K562 (cell line): Measurements from ENCODE around the gene CAMK2D. TPM values are rescaled to one million over a fixed set of nuclear protein-coding genes. Genes with fewer than 3 reads are reported as not detected.

ENCODE experiments used
- ATAC-seq: fragments of 200-7000 bp; cut with Tn5 transposase; 3 replicates; pipeline ENCODE4 v1.9.1; 2020; ENCODE audit warnings: moderate library complexity
- BruUV-seq: library from RNA; stranded (reverse); fragments of 400-500 nt; replicated peaks from 2 replicates; lab custom pipeline; 2021; lab: Mats Ljungman, UMichigan
- CTCF ChIA-PET: fragments of 300-600 bp; formaldehyde crosslinking; extraction: SDS; loops from one replicate; lab custom pipeline; 2021; ENCODE audit warnings: low intra/inter-chr PET ratio; lab: Yijun Ruan, JAX
- POLR2A ChIA-PET: fragments of 300-600, 350-650 bp; sonication (Branson Sonifier 250); formaldehyde crosslinking; extraction: SDS; loops from one replicate; lab custom pipeline; 2021; ENCODE audit warnings: antibody characterized with exemption, inconsistent platforms; lab: Yijun Ruan, JAX
- DNase-seq, 4 experiments: peaks; one replicate each; pipeline versions ENCODE4 v3.0.0 to v3.0.0-alpha.2; 2011 to 2018; ENCODE audit warnings: low spot score in 3 of 4, mixed read lengths in 3 of 4; ENCODE audit errors: extremely low read depth in 1 of 4
- FAIRE-seq: peaks from 2 replicates; lab custom pipeline; 2011; peaks lifted over from hg19 to GRCh38; lab: Jason Lieb, UNC
- H2AFZ ChIP-seq: 2 replicates; pipeline ENCODE4 v1.6.0; 2011; ENCODE audit warnings: low read depth, low read length, control low read depth, inconsistent platforms
- H3K27ac ChIP-seq: fragments of 200-600 bp; 3 replicates; pipeline ENCODE4 v1.8.0; 2011; ENCODE audit warnings: low read depth, mild to moderate bottlenecking, control low read depth, inconsistent platforms, low read length, moderate library complexity, mixed read lengths; ENCODE audit errors: extremely low read depth
- H3K27me3 ChIP-seq, 2 experiments: fragments of 300-600 bp in 1 of 2; 2 replicates in 1 of 2; 3 replicates in 1 of 2; pipeline versions ENCODE4 v1.6.0 to v1.8.0; 2011; ENCODE audit warnings: inconsistent platforms in 2 of 2, low read length in 2 of 2, mild to moderate bottlenecking in 1 of 2, mixed read lengths in 1 of 2, moderate library complexity in 1 of 2; ENCODE audit not compliant: control insufficient read depth in 2 of 2, insufficient read depth in 2 of 2
- H3K36me3 ChIP-seq: fragments of 300-600 bp; 3 replicates; pipeline ENCODE4 v1.8.0; 2011; ENCODE audit warnings: mild to moderate bottlenecking, low read length, inconsistent platforms; ENCODE audit not compliant: control insufficient read depth, insufficient read depth
- H3K4me1 ChIP-seq, 2 experiments: fragments of 200-600 bp in 1 of 2; replicated peaks in 1 of 2; 2 replicates in 1 of 2; 3 replicates in 1 of 2; pipeline versions ENCODE4 v1.5.1 to v1.8.0; 2011; ENCODE audit warnings: inconsistent platforms in 2 of 2, low read length in 2 of 2, mild to moderate bottlenecking in 1 of 2, mixed read lengths in 1 of 2, moderate library complexity in 1 of 2; ENCODE audit not compliant: control insufficient read depth in 2 of 2, insufficient read depth in 2 of 2
- H3K4me2 ChIP-seq: 2 replicates; pipeline ENCODE4 v1.6.1; 2011; ENCODE audit warnings: low read length, control low read depth, inconsistent platforms, mixed read lengths; ENCODE audit not compliant: insufficient read depth
- H3K4me3 ChIP-seq: fragments of 200-600 bp; sonication (generic), shearing (Covaris generic); 2 replicates; pipeline ENCODE4 v1.5.1; 2016; ENCODE audit warnings: control low read depth, inconsistent platforms
- H3K79me2 ChIP-seq: fragments of 200-600 bp; 3 replicates; pipeline ENCODE4 v1.8.0; 2011; ENCODE audit warnings: low read length, inconsistent platforms; ENCODE audit not compliant: control insufficient read depth, insufficient read depth
- H3K9ac ChIP-seq, 2 experiments: 2 replicates each; pipeline versions ENCODE4 v1.6.0 to v1.6.1; 2011; ENCODE audit warnings: low read depth in 2 of 2, low read length in 2 of 2, control low read depth in 1 of 2, inconsistent platforms in 1 of 2, mild to moderate bottlenecking in 1 of 2, mixed read lengths in 1 of 2; ENCODE audit not compliant: insufficient read depth in 1 of 2
- H3K9me1 ChIP-seq: one replicate; pipeline ENCODE4 v1.6.0; 2011; ENCODE audit warnings: inconsistent platforms, mild to moderate bottlenecking, low read length, moderate library complexity; ENCODE audit not compliant: control insufficient read depth, insufficient read depth
- H3K9me3 ChIP-seq: replicated peaks from 2 replicates; pipeline ENCODE4 v1.5.1; 2011; ENCODE audit warnings: low read depth, low read length, inconsistent platforms; ENCODE audit not compliant: control insufficient read depth, insufficient read depth
- H4K20me1 ChIP-seq: replicated peaks from 2 replicates; pipeline ENCODE4 v1.6.1; 2011; ENCODE audit warnings: low read length, inconsistent platforms, mixed read lengths; ENCODE audit not compliant: control insufficient read depth, insufficient read depth
- GMEB1 ChIP-seq: fragments of 250-450 bp; sonication (Bioruptor Pico); IDR thresholded peaks from 2 replicates; pipeline ENCODE4 v1.4.0; 2020; ENCODE audit warnings: mild to moderate bottlenecking
- LARP7 ChIP-seq: fragments of 450-650 bp; IDR thresholded peaks from 2 replicates; pipeline ENCODE4 v1.6.1; 2016
- MCM5 ChIP-seq: fragments of 450-650 bp; IDR thresholded peaks from 2 replicates; pipeline ENCODE4 v1.6.1; 2016; ENCODE audit warnings: low read depth
- MLX ChIP-seq, 2 experiments: fragments of 450-650 bp in 1 of 2; sonication (generic) in 1 of 2; formaldehyde crosslinking; conservative IDR thresholded peaks; 2 replicates each; pipeline versions ENCODE4 v1.4.0 to v1.8.1; 2020 to 2022; ENCODE audit warnings: mild to moderate bottlenecking in 1 of 2, missing genetic modification reagents in 1 of 2
- NFE2L1 ChIP-seq: fragments of 450-650 bp; IDR thresholded peaks from 2 replicates; pipeline ENCODE4 v1.6.1; 2016; ENCODE audit warnings: missing genetic modification characterization, low read depth, mild to moderate bottlenecking, missing compliant biosample characterization, moderate library complexity, borderline replicate concordance
- PTBP1 ChIP-seq: fragments of 200-400 bp; formaldehyde crosslinking; IDR thresholded peaks from 2 replicates; pipeline ENCODE4 v1.6.1; 2017; ENCODE audit warnings: low read depth, low read length
- ZBTB49 ChIP-seq: sonication (generic); formaldehyde crosslinking; IDR thresholded peaks from 2 replicates; pipeline ENCODE4 v1.8.0; 2022; ENCODE audit warnings: missing genetic modification reagents, mild to moderate bottlenecking, borderline replicate concordance
- ZNF512 ChIP-seq: IDR thresholded peaks from 2 replicates; pipeline ENCODE4 v1.6.1; 2016; ENCODE audit warnings: missing genetic modification characterization, missing compliant biosample characterization
- WGBS: fragments of 100-300 bp; shearing (Covaris generic); methylation state at CpG from one replicate; pipeline ENCODE4 v1.1.6; 2016; ENCODE audit warnings: low coverage, mixed read lengths; ENCODE audit not compliant: insufficient coverage; ENCODE audit errors: missing lambda C conversion rate; 5-methylcytosine and 5-hydroxymethylcytosine counted together
- in situ Hi-C: fragments of 300-500 bp; cut with MboI; formaldehyde crosslinking; loops from 4 replicates; pipeline ENCODE4 v1.15.0; 2018; ENCODE audit warnings: inconsistent platforms, mixed read lengths
- intact Hi-C: fragments of 100-400 bp; cut with micrococcal nuclease; formaldehyde crosslinking; loops from 2 replicates; pipeline ENCODE4 v1.14.2; 2022
- polyA plus RNA-seq, 8 experiments: library from polyadenylated mRNA; depleted of rRNA in 4 of 8; stranded (reverse) in 5 of 8; unstranded in 3 of 8; fragments of >200 nt; fragmentation: Nextera tagmentation in 2 of 8; fragmentation: Illumina TruSeq in 1 of 8; extraction: Ambion mirVana in 2 of 8; extraction: Trizol in 1 of 8; gene quantifications; 2 replicates each; pipeline versions ENCODE4 v1.2.1 to v1.2.3, GENCODE V29; 2011 to 2014; ENCODE audit warnings: inconsistent platforms in 1 of 8, missing spikeins in 1 of 8
- total RNA-seq, 7 experiments: library from RNA; depleted of rRNA in 6 of 7; stranded (reverse); fragments of >200 nt in 6 of 7; fragmentation: Illumina TruSeq in 2 of 7; extraction: Trizol in 2 of 7; gene quantifications; 2 replicates each; pipeline versions ENCODE4 v1.2.1 to v1.2.3, GENCODE V29; 2011 to 2021; ENCODE audit warnings: low replicate concordance in 1 of 7

Gene CAMK2D
- total and polyA plus RNA-seq, 9 of the 15 experiments (the other 6 are each of a cell fraction or from before 2014, with no cell fraction given) = 0.01 to 0.33 (median 0.04) TPM; not detected in 2

GRCh38 chr4:113758372-113758771 lies 3.2 kb downstream of the CAMK2D start:
- no peaks in the 10 kb centered on the region for H4K20me1 ChIP-seq
- in situ Hi-C loops = no loop called here
- CTCF ChIA-PET = no interaction called here
- H3K9me3 ChIP-seq = no peaks in the 10 kb centered on the region
- intact Hi-C loops = no loop called here
- H2AFZ ChIP-seq = no peak overlapping the region
- H3K36me3 ChIP-seq = no peaks in the 10 kb centered on the region
- no peaks in the 10 kb centered on the region for H3K9me1 ChIP-seq
- H3K27me3 ChIP-seq = no peaks in the 10 kb centered on the region
- FAIRE-seq (no peak), DNase-seq (no peak), ATAC-seq (no peak)
- 0% methylated on average over 6 of the region's 6 CpGs for WGBS
- no peak overlapping the region for H3K9ac ChIP-seq
- no peak overlapping the region for H3K4me3 ChIP-seq
- POLR2A ChIA-PET = no interaction called here
- no peaks in the 10 kb centered on the region for H3K79me2 ChIP-seq
- H3K27ac ChIP-seq = no peak overlapping the region
- no TSS peak for BruUV-seq
- peaks cover 0 to 7% of the 10 kb centered on the region in 2 experiments; a peak in 2 of 5 replicates for H3K4me1 ChIP-seq
- TF ChIP-seq LARP7 = no peak
- no peak overlapping the region for H3K4me2 ChIP-seq

- no peak for ATAC-seq
- POLR2A ChIA-PET = no interaction called here
- TF ChIP-seq ZNF512 (tag) = no peak
- no peak for TF ChIP-seq GMEB1 (CRISPR knock-in tag)
- no peak for TF ChIP-seq MCM5
- no peak for TF ChIP-seq MLX (CRISPR knock-in tag; conservative IDR thresholded peaks at IDR 0.05)
- no peak for TF ChIP-seq ZBTB49 (CRISPR knock-in tag)
- no peak for TF ChIP-seq NFE2L1 (tag)
- TF ChIP-seq PTBP1 = no peak
These were observed 4.1 kb downstream of the CAMK2D start for GRCh38 chr4:113757486-113757885.

More at GRCh38 chr4:113757486-113757885, 4.1 kb downstream of the CAMK2D start:
- CTCF ChIA-PET = no interaction called here
- no peaks in the 10 kb centered on the region for H3K36me3 ChIP-seq
- in situ Hi-C loops (no loop called here), intact Hi-C loops (no loop called here)
- H4K20me1 ChIP-seq = no peaks in the 10 kb centered on the region
- DNase-seq = no peak
- H2AFZ ChIP-seq = no peak overlapping the region
- BruUV-seq = no TSS peak
- no peak overlapping the region for H3K27ac ChIP-seq
- H3K9me1 ChIP-seq = no peaks in the 10 kb centered on the region
- H3K9me3 ChIP-seq = no peaks in the 10 kb centered on the region
- H3K79me2 ChIP-seq = no peaks in the 10 kb centered on the region
- H3K4me2 ChIP-seq = no peak overlapping the region
- no peak overlapping the region for H3K9ac ChIP-seq
- no peak overlapping the region for H3K4me3 ChIP-seq
- H3K4me1 ChIP-seq = peaks cover 0 to 7% of the 10 kb centered on the region in 2 experiments; a peak in 2 of 5 replicates
- FAIRE-seq = no peak
- H3K27me3 ChIP-seq = no peaks in the 10 kb centered on the region
- WGBS = 0% methylated on average over 3 of the region's 3 CpGs
